ENCODE measurements around the gene TPSD1.
"Not testable (repeated sequence)": the region's sequence is repeated elsewhere in the genome, so short reads cannot be mapped to it uniquely, and the experiment has no call there.

DNA sequence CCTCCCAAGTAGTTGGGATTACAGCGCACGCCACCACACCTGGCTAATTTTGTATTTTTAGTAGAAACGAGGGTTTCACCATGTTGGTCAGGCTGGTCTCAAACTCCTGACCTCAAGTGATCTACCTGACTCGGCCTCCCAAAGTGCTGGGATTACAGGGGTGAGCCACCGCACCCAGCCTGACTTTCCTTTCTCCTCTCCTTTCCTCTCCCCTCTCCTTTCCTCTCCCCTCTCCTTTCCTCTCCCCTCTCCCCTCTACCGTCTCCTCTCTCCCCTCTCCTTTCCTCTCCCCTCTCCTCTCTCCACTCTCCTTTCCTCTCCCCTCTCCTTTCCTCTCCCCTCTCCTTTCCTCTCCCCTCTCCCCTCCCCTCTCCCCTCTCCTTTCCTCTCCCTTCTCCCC lies 36.3 kb downstream of the TPSD1 start:
- TF ChIP-seq, protein P1, sequence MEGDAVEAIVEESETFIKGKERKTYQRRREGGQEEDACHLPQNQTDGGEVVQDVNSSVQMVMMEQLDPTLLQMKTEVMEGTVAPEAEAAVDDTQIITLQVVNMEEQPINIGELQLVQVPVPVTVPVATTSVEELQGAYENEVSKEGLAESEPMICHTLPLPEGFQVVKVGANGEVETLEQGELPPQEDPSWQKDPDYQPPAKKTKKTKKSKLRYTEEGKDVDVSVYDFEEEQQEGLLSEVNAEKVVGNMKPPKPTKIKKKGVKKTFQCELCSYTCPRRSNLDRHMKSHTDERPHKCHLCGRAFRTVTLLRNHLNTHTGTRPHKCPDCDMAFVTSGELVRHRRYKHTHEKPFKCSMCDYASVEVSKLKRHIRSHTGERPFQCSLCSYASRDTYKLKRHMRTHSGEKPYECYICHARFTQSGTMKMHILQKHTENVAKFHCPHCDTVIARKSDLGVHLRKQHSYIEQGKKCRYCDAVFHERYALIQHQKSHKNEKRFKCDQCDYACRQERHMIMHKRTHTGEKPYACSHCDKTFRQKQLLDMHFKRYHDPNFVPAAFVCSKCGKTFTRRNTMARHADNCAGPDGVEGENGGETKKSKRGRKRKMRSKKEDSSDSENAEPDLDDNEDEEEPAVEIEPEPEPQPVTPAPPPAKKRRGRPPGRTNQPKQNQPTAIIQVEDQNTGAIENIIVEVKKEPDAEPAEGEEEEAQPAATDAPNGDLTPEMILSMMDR (IDR thresholded peaks at IDR 0.05): not testable (repeated sequence)
- TF ChIP-seq, protein P2, sequence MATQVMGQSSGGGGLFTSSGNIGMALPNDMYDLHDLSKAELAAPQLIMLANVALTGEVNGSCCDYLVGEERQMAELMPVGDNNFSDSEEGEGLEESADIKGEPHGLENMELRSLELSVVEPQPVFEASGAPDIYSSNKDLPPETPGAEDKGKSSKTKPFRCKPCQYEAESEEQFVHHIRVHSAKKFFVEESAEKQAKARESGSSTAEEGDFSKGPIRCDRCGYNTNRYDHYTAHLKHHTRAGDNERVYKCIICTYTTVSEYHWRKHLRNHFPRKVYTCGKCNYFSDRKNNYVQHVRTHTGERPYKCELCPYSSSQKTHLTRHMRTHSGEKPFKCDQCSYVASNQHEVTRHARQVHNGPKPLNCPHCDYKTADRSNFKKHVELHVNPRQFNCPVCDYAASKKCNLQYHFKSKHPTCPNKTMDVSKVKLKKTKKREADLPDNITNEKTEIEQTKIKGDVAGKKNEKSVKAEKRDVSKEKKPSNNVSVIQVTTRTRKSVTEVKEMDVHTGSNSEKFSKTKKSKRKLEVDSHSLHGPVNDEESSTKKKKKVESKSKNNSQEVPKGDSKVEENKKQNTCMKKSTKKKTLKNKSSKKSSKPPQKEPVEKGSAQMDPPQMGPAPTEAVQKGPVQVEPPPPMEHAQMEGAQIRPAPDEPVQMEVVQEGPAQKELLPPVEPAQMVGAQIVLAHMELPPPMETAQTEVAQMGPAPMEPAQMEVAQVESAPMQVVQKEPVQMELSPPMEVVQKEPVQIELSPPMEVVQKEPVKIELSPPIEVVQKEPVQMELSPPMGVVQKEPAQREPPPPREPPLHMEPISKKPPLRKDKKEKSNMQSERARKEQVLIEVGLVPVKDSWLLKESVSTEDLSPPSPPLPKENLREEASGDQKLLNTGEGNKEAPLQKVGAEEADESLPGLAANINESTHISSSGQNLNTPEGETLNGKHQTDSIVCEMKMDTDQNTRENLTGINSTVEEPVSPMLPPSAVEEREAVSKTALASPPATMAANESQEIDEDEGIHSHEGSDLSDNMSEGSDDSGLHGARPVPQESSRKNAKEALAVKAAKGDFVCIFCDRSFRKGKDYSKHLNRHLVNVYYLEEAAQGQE (IDR thresholded peaks at IDR 0.05; ENCODE audit: insufficient read depth in 1 of 2, low read depth in 2 of 2, low read length in 1 of 2): not testable (repeated sequence)
- not testable (repeated sequence) for TF ChIP-seq TCF7L2 (IDR thresholded peaks at IDR 0.05; ENCODE audit: low read depth, low read length)

Measured in Panc1 (cell line).